Measurements from ENCODE around the gene MRPS35.

Gene MRPS35

GRCh38 chr12:27673101-27673718, 37.4 kb upstream of the MRPS35 start:
- DNase-seq (ENCODE audit: low read depth), result no peak
- H3K4me3 ChIP-seq (ENCODE audit: low read depth, low read length), result no peak overlapping the region
- TF ChIP-seq CTCF (IDR thresholded peaks at IDR 0.05; ENCODE audit: low read depth, low read length, missing control alignments), result no peak

- no peak overlapping the region for H3K4me3 ChIP-seq (ENCODE audit: low read depth, low read length)
- no peak for TF ChIP-seq CTCF (IDR thresholded peaks at IDR 0.05; ENCODE audit: low read depth, low read length, missing control alignments)
- no peak for DNase-seq (ENCODE audit: low read depth)
Measured at GRCh38 chr12:27674989-27675388, 35.6 kb upstream of the MRPS35 start.

GRCh38 chr12:27680619-27681018, 30.0 kb upstream of the MRPS35 start:
- no peak overlapping the region for H3K4me3 ChIP-seq (ENCODE audit: low read depth, low read length)
- TF ChIP-seq CTCF (IDR thresholded peaks at IDR 0.05; ENCODE audit: low read depth, low read length, missing control alignments), result no peak
- no peak for DNase-seq (ENCODE audit: low read depth)

- no peak for TF ChIP-seq CTCF (IDR thresholded peaks at IDR 0.05; ENCODE audit: low read depth, low read length, missing control alignments)
- DNase-seq (ENCODE audit: low read depth), result no peak
- no peak overlapping the region for H3K4me3 ChIP-seq (ENCODE audit: low read depth, low read length)
Measured at GRCh38 chr12:27682534-27682933, 28.1 kb upstream of the MRPS35 start.

- no peak for DNase-seq (ENCODE audit: low read depth)
- no peak overlapping the region for H3K4me3 ChIP-seq (ENCODE audit: low read depth, low read length)
- no peak for TF ChIP-seq CTCF (IDR thresholded peaks at IDR 0.05; ENCODE audit: low read depth, low read length, missing control alignments)
Measured at GRCh38 chr12:27685274-27685673, 25.4 kb upstream of the MRPS35 start.

- no peak for TF ChIP-seq CTCF (IDR thresholded peaks at IDR 0.05; ENCODE audit: low read depth, low read length, missing control alignments)
Measured at GRCh38 chr12:27686147-27686546, 24.5 kb upstream of the MRPS35 start.

GRCh38 chr12:27688671-27689070, 22.0 kb upstream of the MRPS35 start:
- TF ChIP-seq CTCF (IDR thresholded peaks at IDR 0.05; ENCODE audit: low read depth, low read length, missing control alignments), result no peak
- no peak overlapping the region for H3K4me3 ChIP-seq (ENCODE audit: low read depth, low read length)
- no peak for DNase-seq (ENCODE audit: low read depth)

More at GRCh38 chr12:27686147-27686546, 24.5 kb upstream of the MRPS35 start:
- no peak overlapping the region for H3K4me3 ChIP-seq (ENCODE audit: low read depth, low read length)
- no peak for DNase-seq (ENCODE audit: low read depth)
